AG04450 (cell line): ENCODE measurements around the gene OR2T1. TPM values are rescaled to one million over a fixed set of nuclear protein-coding genes. Genes with fewer than 3 reads are reported as not detected.
"Not testable (repeated sequence)": the region's sequence is repeated elsewhere in the genome, so short reads cannot be mapped to it uniquely, and the experiment has no call there.

Experiments used
- CTCF ChIA-PET: fragments of 300-600, 350-600 bp; formaldehyde crosslinking; extraction: SDS; loops from one replicate; lab custom pipeline; 2022; ENCODE audit warnings: antibody characterized with exemption, inconsistent platforms; lab: Charles Lee
- POLR2A ChIA-PET: fragments of 350-600 bp; formaldehyde crosslinking; extraction: SDS; loops from one replicate; lab custom pipeline; 2021; ENCODE audit warnings: antibody characterized with exemption, inconsistent platforms; lab: Yijun Ruan, JAX
- DNase-seq: peaks from one replicate; pipeline ENCODE4 v3.0.0-alpha.2; 2011; ENCODE audit warnings: low read depth, low spot score
- H3K27ac ChIP-seq: one replicate; pipeline ENCODE4 v1.5.1; 2012; ENCODE audit warnings: low read depth, low read length, control low read depth
- H3K27me3 ChIP-seq: one replicate; pipeline ENCODE4 v1.6.0; 2012; ENCODE audit warnings: low read length; ENCODE audit not compliant: control insufficient read depth, insufficient read depth
- H3K4me3 ChIP-seq: 2 replicates; pipeline ENCODE4 v1.5.1; 2011; ENCODE audit warnings: mild to moderate bottlenecking, low read depth, low read length, control low read depth
- H3K9me3 ChIP-seq: 2 replicates; pipeline ENCODE4 v1.5.1; 2012; ENCODE audit warnings: low read length; ENCODE audit not compliant: control insufficient read depth, insufficient read depth
- polyA plus RNA-seq: library from polyadenylated mRNA; depleted of rRNA; stranded (reverse); fragments of >200 nt; gene quantifications from 2 replicates; pipeline ENCODE4 v1.2.3, GENCODE V29; 2011

The OR2T1 gene
- polyA plus RNA-seq, 1 experiment: not detected

- H3K9me3 ChIP-seq, POLR2A ChIA-PET, H3K27me3 ChIP-seq, H3K4me3 ChIP-seq, DNase-seq, H3K27ac ChIP-seq, CTCF ChIA-PET: not testable (repeated sequence)
These were observed 36.4 kb downstream of the OR2T1 start for GRCh38 chr1:248439283-248439682.

GRCh38 chr1:248442500-248443277 is 39.8 kb downstream of the OR2T1 start:
- H3K9me3 ChIP-seq, H3K27ac ChIP-seq, H3K27me3 ChIP-seq, POLR2A ChIA-PET, CTCF ChIA-PET, DNase-seq, H3K4me3 ChIP-seq: not testable (repeated sequence)

GRCh38 chr1:248444603-248445002 is 41.8 kb downstream of the OR2T1 start:
- DNase-seq, H3K27me3 ChIP-seq, H3K27ac ChIP-seq, H3K9me3 ChIP-seq, POLR2A ChIA-PET, CTCF ChIA-PET, H3K4me3 ChIP-seq: not testable (repeated sequence)

GRCh38 chr1:248445399-248445798 is 42.6 kb downstream of the OR2T1 start, which contains the start of gene OR2T2:
Gene OR2T2 (plus strand): TSS chr1:248445637. CDS start chr1:248452798, 7,161 bp downstream.
- CTCF ChIA-PET, H3K9me3 ChIP-seq, POLR2A ChIA-PET, H3K27ac ChIP-seq, H3K4me3 ChIP-seq, DNase-seq, H3K27me3 ChIP-seq: not testable (repeated sequence)

GRCh38 chr1:248448409-248449074 is 45.7 kb downstream of the OR2T1 start:
- H3K4me3 ChIP-seq, POLR2A ChIA-PET, H3K9me3 ChIP-seq, H3K27ac ChIP-seq, CTCF ChIA-PET, H3K27me3 ChIP-seq, DNase-seq: not testable (repeated sequence)

GRCh38 chr1:248449821-248450465 is 47.1 kb downstream of the OR2T1 start:
- CTCF ChIA-PET, H3K27me3 ChIP-seq, H3K9me3 ChIP-seq, H3K4me3 ChIP-seq, H3K27ac ChIP-seq, POLR2A ChIA-PET, DNase-seq: not testable (repeated sequence)

GRCh38 chr1:248450466-248451145 is 47.8 kb downstream of the OR2T1 start:
- CTCF ChIA-PET: not testable (repeated sequence)

GRCh38 chr1:248453619-248454018 is 50.8 kb downstream of the OR2T1 start:
- H3K9me3 ChIP-seq, POLR2A ChIA-PET, H3K27me3 ChIP-seq, CTCF ChIA-PET, DNase-seq, H3K27ac ChIP-seq, H3K4me3 ChIP-seq: not testable (repeated sequence)

More at GRCh38 chr1:248450466-248451145, 47.8 kb downstream of the OR2T1 start:
- H3K27me3 ChIP-seq, H3K4me3 ChIP-seq, DNase-seq, POLR2A ChIA-PET, H3K27ac ChIP-seq, H3K9me3 ChIP-seq: not testable (repeated sequence)

- H3K4me3 ChIP-seq, DNase-seq, POLR2A ChIA-PET, H3K9me3 ChIP-seq, H3K27me3 ChIP-seq, H3K27ac ChIP-seq, CTCF ChIA-PET: not testable (repeated sequence)
These were observed 52.2 kb downstream of the OR2T1 start for GRCh38 chr1:248455045-248455444.

- CTCF ChIA-PET, H3K27me3 ChIP-seq, H3K27ac ChIP-seq, H3K9me3 ChIP-seq, H3K4me3 ChIP-seq, POLR2A ChIA-PET, DNase-seq: not testable (repeated sequence)
These were observed 53.8 kb downstream of the OR2T1 start for GRCh38 chr1:248456635-248457034.
